Measurements from ENCODE around the gene PRKCG. TPM values are rescaled to one million over a fixed set of nuclear protein-coding genes. Genes with fewer than 3 reads are reported as not detected.

Gene PRKCG
- total and polyA plus RNA-seq, 2 experiments from 2014 or later, result not detected

DNA sequence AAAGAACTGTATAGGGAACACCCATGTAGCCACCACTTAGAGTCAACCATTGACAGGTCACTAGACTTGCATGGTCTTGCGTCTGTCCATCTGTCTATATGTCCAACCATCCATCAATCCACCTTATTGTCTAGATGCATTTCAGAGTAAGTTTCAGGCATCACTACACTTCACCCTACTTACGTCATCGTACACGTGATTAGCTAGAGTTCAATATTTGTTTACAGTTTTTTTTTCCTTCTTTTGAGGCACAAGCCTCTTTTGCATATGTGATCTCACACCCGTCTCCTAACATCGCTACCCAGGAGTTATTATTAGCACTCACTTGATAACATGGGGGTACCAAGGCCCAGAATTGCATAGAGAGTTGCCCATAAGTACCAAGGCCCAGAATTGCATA lies 34.0 kb downstream of the PRKCG start:
- H3K9ac ChIP-seq, result no peak overlapping the region
- H3K9me3 ChIP-seq (ENCODE audit: low read depth), result no peaks in the 10 kb centered on the region
- no peak overlapping the region for H3K27ac ChIP-seq
- no peak overlapping the region for H3K4me2 ChIP-seq (ENCODE audit: unreplicated experiment)
- no peaks in the 10 kb centered on the region for H4K20me1 ChIP-seq (ENCODE audit: insufficient read depth)
- no peak overlapping the region for H3K4me3 ChIP-seq
- WGBS, 2 experiments (ENCODE audit: low coverage in 1 of 2, low lambda C conversion rate in 2 of 2, missing lambda C conversion rate in 2 of 2), result 58 to 77% methylated on average over 6 of the region's 6 CpGs
- TF ChIP-seq EZH2 (IDR thresholded peaks at IDR 0.05; ENCODE audit: insufficient read depth, poor library complexity, severe bottlenecking) (no peak), EZH2phosphoT487 (IDR thresholded peaks at IDR 0.05; ENCODE audit: insufficient read depth, low read depth) (no peak)
- in situ Hi-C loops (cut with MboI), result no loop called here
- H3F3A ChIP-seq (ENCODE audit: insufficient read depth), result no peaks in the 10 kb centered on the region
- no peaks in the 10 kb centered on the region for H3K4me1 ChIP-seq (ENCODE audit: insufficient read depth)
- no peak overlapping the region for H2AFZ ChIP-seq
- no peak for DNase-seq
- H3K27me3 ChIP-seq (replicated peaks; ENCODE audit: insufficient read depth), result peaks cover 12% of the 10 kb centered on the region; the same call in 1 of the 2 replicates
- no peaks in the 10 kb centered on the region for H3K79me2 ChIP-seq (ENCODE audit: insufficient read depth)
- no peaks in the 10 kb centered on the region for H3K36me3 ChIP-seq (ENCODE audit: low read depth)
- no peaks in the 10 kb centered on the region for H3K9me2 ChIP-seq (ENCODE audit: insufficient read depth)

GRCh38 chr19:53917356-53917755 lies 35.4 kb downstream of the PRKCG start:
- no peak overlapping the region for H2AFZ ChIP-seq
- no peaks in the 10 kb centered on the region for H3K27me3 ChIP-seq (replicated peaks; ENCODE audit: insufficient read depth)
- no peak for DNase-seq
- H3K4me2 ChIP-seq (ENCODE audit: unreplicated experiment), result no peak overlapping the region
- no peaks in the 10 kb centered on the region for H3K36me3 ChIP-seq (ENCODE audit: low read depth)
- H3K9ac ChIP-seq, result no peak overlapping the region
- no peaks in the 10 kb centered on the region for H4K20me1 ChIP-seq (ENCODE audit: insufficient read depth)
- no peaks in the 10 kb centered on the region for H3K79me2 ChIP-seq (ENCODE audit: insufficient read depth)
- no peak overlapping the region for H3K27ac ChIP-seq
- H3F3A ChIP-seq (ENCODE audit: insufficient read depth), result no peaks in the 10 kb centered on the region
- no peaks in the 10 kb centered on the region for H3K9me2 ChIP-seq (ENCODE audit: insufficient read depth)
- no peak overlapping the region for H3K4me3 ChIP-seq
- in situ Hi-C loops (cut with MboI), result no loop called here
- TF ChIP-seq EZH2phosphoT487 (IDR thresholded peaks at IDR 0.05; ENCODE audit: insufficient read depth, low read depth), result no peak
- no peak for TF ChIP-seq EZH2 (IDR thresholded peaks at IDR 0.05; ENCODE audit: insufficient read depth, poor library complexity, severe bottlenecking)
- no peaks in the 10 kb centered on the region for H3K4me1 ChIP-seq (ENCODE audit: insufficient read depth)
- WGBS, 2 experiments (ENCODE audit: low coverage in 1 of 2, low lambda C conversion rate in 2 of 2, missing lambda C conversion rate in 2 of 2), result 74 to 81% methylated on average over 7 of the region's 7 CpGs
- H3K9me3 ChIP-seq (ENCODE audit: low read depth), result no peaks in the 10 kb centered on the region

DNA sequence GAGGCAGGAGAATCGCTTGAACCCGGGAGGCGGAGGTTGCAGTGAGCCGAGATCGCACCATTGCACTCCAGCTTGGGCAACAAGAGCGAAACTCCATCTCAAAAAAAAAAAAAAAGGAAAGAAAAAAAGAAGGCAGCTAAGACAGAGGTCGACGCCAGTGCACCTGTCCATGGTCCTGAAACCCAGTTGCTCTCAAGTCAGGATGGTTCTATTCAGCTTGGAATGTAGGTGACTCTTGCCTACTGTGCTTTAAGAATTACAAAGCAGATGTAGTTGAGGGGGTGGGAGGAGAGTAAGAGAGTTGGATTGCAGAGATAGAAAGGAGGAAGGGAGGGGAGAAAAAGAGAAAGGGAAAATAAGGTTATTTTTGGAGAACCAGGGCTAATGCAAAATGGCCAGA lies 45.7 kb downstream of the PRKCG start:
- no peaks in the 10 kb centered on the region for H3K79me2 ChIP-seq (ENCODE audit: insufficient read depth)
- peak; percentile 68 for DNase-seq

DNA sequence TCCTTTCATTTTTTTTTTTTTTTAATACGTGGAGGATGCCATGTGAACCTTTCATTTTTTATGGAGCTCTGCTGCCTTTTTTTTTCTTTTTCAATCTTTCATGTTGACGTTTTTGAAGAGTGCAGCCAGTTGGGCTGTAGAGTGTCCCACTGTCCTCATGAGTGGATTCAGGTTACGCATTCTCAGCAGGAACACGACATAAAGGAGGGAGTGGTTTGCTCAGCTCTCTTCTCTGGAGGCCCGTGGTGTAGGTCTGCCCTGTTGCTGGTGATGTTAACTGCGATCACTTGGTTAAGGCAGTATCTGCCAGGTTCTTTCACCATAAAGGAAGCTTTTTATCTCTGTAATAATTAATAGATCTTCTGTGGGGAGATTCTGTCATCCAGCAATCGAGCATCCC lies 54.0 kb downstream of the PRKCG start:
- H3K27me3 ChIP-seq (replicated peaks; ENCODE audit: insufficient read depth), result 0 out of 2 replicates have a peak, but pooled peaks cover 2% of the 10 kb centered on the region
- H3K9me3 ChIP-seq (ENCODE audit: low read depth), result no peaks in the 10 kb centered on the region
- no peak overlapping the region for H3K9ac ChIP-seq
- TF ChIP-seq EZH2 (IDR thresholded peaks at IDR 0.05; ENCODE audit: insufficient read depth, poor library complexity, severe bottlenecking), result no peak
- TF ChIP-seq EZH2phosphoT487 (IDR thresholded peaks at IDR 0.05; ENCODE audit: insufficient read depth, low read depth), result no peak
- in situ Hi-C loops (cut with MboI), result no loop called here
- no peaks in the 10 kb centered on the region for H3K36me3 ChIP-seq (ENCODE audit: low read depth)
- no peaks in the 10 kb centered on the region for H3K4me1 ChIP-seq (ENCODE audit: insufficient read depth)
- H3K27ac ChIP-seq, result no peak overlapping the region
- no peak for DNase-seq
- no peaks in the 10 kb centered on the region for H4K20me1 ChIP-seq (ENCODE audit: insufficient read depth)
- H2AFZ ChIP-seq, result no peak overlapping the region
- no peak overlapping the region for H3K4me3 ChIP-seq
- 25 to 27% methylated on average over 7 of the region's 7 CpGs for WGBS, 2 experiments (ENCODE audit: low coverage in 1 of 2, low lambda C conversion rate in 2 of 2, missing lambda C conversion rate in 2 of 2)
- no peak overlapping the region for H3K4me2 ChIP-seq (ENCODE audit: unreplicated experiment)
- no peaks in the 10 kb centered on the region for H3K79me2 ChIP-seq (ENCODE audit: insufficient read depth)
- H3F3A ChIP-seq (ENCODE audit: insufficient read depth), result no peaks in the 10 kb centered on the region
- H3K9me2 ChIP-seq (ENCODE audit: insufficient read depth), result no peaks in the 10 kb centered on the region

More for the DNA sequence above, 45.7 kb downstream of the PRKCG start:
- no peaks in the 10 kb centered on the region for H3F3A ChIP-seq (ENCODE audit: insufficient read depth)
- H3K27me3 ChIP-seq (replicated peaks; ENCODE audit: insufficient read depth), result no peaks in the 10 kb centered on the region
- 45 to 52% methylated on average over 6 to 8 of the region's 8 CpGs for WGBS, 2 experiments (ENCODE audit: low coverage in 1 of 2, low lambda C conversion rate in 2 of 2, missing lambda C conversion rate in 2 of 2)
- H3K4me3 ChIP-seq, result no peak overlapping the region
- no peak overlapping the region for H3K27ac ChIP-seq
- no peaks in the 10 kb centered on the region for H3K4me1 ChIP-seq (ENCODE audit: insufficient read depth)
- H3K4me2 ChIP-seq (ENCODE audit: unreplicated experiment), result no peak overlapping the region
- no peak overlapping the region for H2AFZ ChIP-seq
- no peaks in the 10 kb centered on the region for H3K36me3 ChIP-seq (ENCODE audit: low read depth)
- H3K9me2 ChIP-seq (ENCODE audit: insufficient read depth), result no peaks in the 10 kb centered on the region
- TF ChIP-seq EZH2 (IDR thresholded peaks at IDR 0.05; ENCODE audit: insufficient read depth, poor library complexity, severe bottlenecking), result no peak
- TF ChIP-seq EZH2phosphoT487 (IDR thresholded peaks at IDR 0.05; ENCODE audit: insufficient read depth, low read depth), result no peak
- in situ Hi-C loops (cut with MboI), result no loop called here
- H3K9me3 ChIP-seq (ENCODE audit: low read depth), result no peaks in the 10 kb centered on the region
- no peak overlapping the region for H3K9ac ChIP-seq
- H4K20me1 ChIP-seq (ENCODE audit: insufficient read depth), result no peaks in the 10 kb centered on the region

Measured in GM23248 (cell line).